ACC112 (cell line): ENCODE data around the gene COA1.

Experiments
- H2AFZ ChIP-seq: fragments of 200-600 bp; sonication (generic); one replicate; pipeline ENCODE4 v1.6.0; 2017; ENCODE audit warnings: antibody characterized with exemption, low read length; ENCODE audit not compliant: unreplicated experiment
- H3K27ac ChIP-seq: fragments of 200-600 bp; sonication (generic); 2 replicates; pipeline ENCODE4 v1.5.1; 2014; ENCODE audit warnings: low read depth, mild to moderate bottlenecking, antibody characterized with exemption, low read length, moderate library complexity
- H3K27me3 ChIP-seq: fragments of 200-600 bp; sonication (generic); 2 replicates; pipeline ENCODE4 v1.6.1; 2014; ENCODE audit warnings: mild to moderate bottlenecking, antibody characterized with exemption, low read length, moderate library complexity, mixed read lengths; ENCODE audit not compliant: insufficient read depth
- H3K36me3 ChIP-seq: fragments of 200-600 bp; sonication (generic); 2 replicates; pipeline ENCODE4 v1.6.1; 2016; ENCODE audit warnings: mild to moderate bottlenecking, antibody characterized with exemption, low read length, moderate library complexity, mixed read lengths; ENCODE audit not compliant: insufficient read depth
- H3K4me1 ChIP-seq: fragments of 200-600 bp; sonication (generic); one replicate; pipeline ENCODE4 v1.6.1; 2016; ENCODE audit warnings: low read length, mixed read lengths; ENCODE audit not compliant: insufficient read depth, unreplicated experiment, control insufficient read depth
- H3K4me3 ChIP-seq: fragments of 200-600 bp; sonication (generic); 2 replicates; pipeline ENCODE4 v1.5.1; 2014; ENCODE audit warnings: mild to moderate bottlenecking, low read depth, low read length
- H3K79me2 ChIP-seq: fragments of 200-600 bp; sonication (generic); one replicate; pipeline ENCODE4 v1.6.0; 2016; ENCODE audit warnings: low read length; ENCODE audit not compliant: control insufficient read depth, unreplicated experiment, insufficient read depth

The COA1 gene

GRCh38 chr7:43701500-43701854, 27.8 kb downstream of the COA1 start:
- H3K4me1 ChIP-seq = peaks cover 26% of the 10 kb centered on the region
- H3K27me3 ChIP-seq = no peaks in the 10 kb centered on the region
- no peak overlapping the region for H3K27ac ChIP-seq
- peaks cover 26% of the 10 kb centered on the region for H3K79me2 ChIP-seq
- H2AFZ ChIP-seq = no peak overlapping the region
- no peak overlapping the region for H3K4me3 ChIP-seq
- H3K36me3 ChIP-seq = no peaks in the 10 kb centered on the region

- Histone ChIP-seq H3K36me3 (no peaks in the 10 kb centered on the region), H3K27me3 (no peaks in the 10 kb centered on the region), H3K4me1 (peaks cover 26% of the 10 kb centered on the region), H3K79me2 (peaks cover 32% of the 10 kb centered on the region), H3K27ac (peak overlapping the region; percentile 2; the same call in 1 of the 2 replicates), H2AFZ (no peak overlapping the region), H3K4me3 (no peak overlapping the region)
These were observed 28.4 kb downstream of the COA1 start for GRCh38 chr7:43700646-43701499.

- H3K79me2 ChIP-seq = peaks cover 39% of the 10 kb centered on the region
- no peaks in the 10 kb centered on the region for H3K36me3 ChIP-seq
- peaks cover 34% of the 10 kb centered on the region for H3K4me1 ChIP-seq
- peak overlapping the region; percentile 47 for H2AFZ ChIP-seq
- H3K4me3 ChIP-seq = peak overlapping the region; percentile 50; the same call in 1 of the 2 replicates
- H3K27ac ChIP-seq = peak overlapping the region; percentile 45
- no peaks in the 10 kb centered on the region for H3K27me3 ChIP-seq
These were observed 29.2 kb downstream of the COA1 start for GRCh38 chr7:43700059-43700501.

GRCh38 chr7:43698460-43699255, 30.7 kb downstream of the COA1 start:
- peaks cover 48% of the 10 kb centered on the region for H3K4me1 ChIP-seq
- peaks cover 48% of the 10 kb centered on the region for H3K79me2 ChIP-seq
- no peaks in the 10 kb centered on the region for H3K27me3 ChIP-seq
- 0 out of 2 replicates have a peak overlapping the region, but pooled peaks have one; percentile 45 for H3K27ac ChIP-seq
- H2AFZ ChIP-seq = no peak overlapping the region
- no peaks in the 10 kb centered on the region for H3K36me3 ChIP-seq
- H3K4me3 ChIP-seq = no peak overlapping the region

DNA sequence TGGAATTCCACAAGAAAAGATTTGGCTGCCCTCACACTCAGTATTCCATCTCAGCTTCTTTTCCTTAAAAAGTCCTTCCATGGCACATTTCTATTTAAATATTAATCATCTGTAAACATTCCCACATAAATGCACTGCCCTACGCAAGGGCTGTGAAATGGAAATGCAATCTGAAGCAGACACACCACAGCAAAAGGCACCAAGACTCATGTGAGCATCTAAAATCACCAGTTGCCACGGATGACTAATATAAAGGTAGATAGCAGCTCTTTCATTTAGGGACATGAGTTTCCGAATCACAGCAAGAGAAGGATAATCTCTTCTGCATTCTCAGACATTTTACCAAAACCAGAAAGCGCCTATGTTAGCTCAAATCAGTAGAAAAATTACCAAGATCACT, 31.6 kb downstream of the COA1 start:
- Histone ChIP-seq H3K36me3 (no peaks in the 10 kb centered on the region), H3K4me1 (peaks cover 58% of the 10 kb centered on the region), H3K79me2 (peaks cover 57% of the 10 kb centered on the region), H3K27ac (no peak overlapping the region), H3K27me3 (no peaks in the 10 kb centered on the region), H3K4me3 (no peak overlapping the region), H2AFZ (no peak overlapping the region)

- H3K79me2 ChIP-seq = peaks cover 71% of the 10 kb centered on the region
- peak overlapping the region; percentile 57; the same call in 1 of the 2 replicates for H3K4me3 ChIP-seq
- H3K27ac ChIP-seq = peak overlapping the region; percentile 98
- H2AFZ ChIP-seq = no peak overlapping the region
- no peaks in the 10 kb centered on the region for H3K36me3 ChIP-seq
- H3K4me1 ChIP-seq = peaks cover 71% of the 10 kb centered on the region
- H3K27me3 ChIP-seq = no peaks in the 10 kb centered on the region
These were observed 34.0 kb downstream of the COA1 start for GRCh38 chr7:43695365-43695764.

GRCh38 chr7:43694399-43694748, 34.9 kb downstream of the COA1 start:
- H3K27ac ChIP-seq = peak overlapping the region; percentile 98
- peaks cover 66% of the 10 kb centered on the region for H3K4me1 ChIP-seq
- H3K27me3 ChIP-seq = no peaks in the 10 kb centered on the region
- no peaks in the 10 kb centered on the region for H3K36me3 ChIP-seq
- peak overlapping the region; percentile 57 for H3K4me3 ChIP-seq
- H3K79me2 ChIP-seq = peaks cover 71% of the 10 kb centered on the region
- peak overlapping the region; percentile 47 for H2AFZ ChIP-seq

GRCh38 chr7:43693687-43694398, 35.5 kb downstream of the COA1 start:
- Histone ChIP-seq H3K79me2 (peaks cover 72% of the 10 kb centered on the region), H3K4me3 (peak overlapping the region; percentile 57), H3K27me3 (no peaks in the 10 kb centered on the region), H3K27ac (peak overlapping the region; percentile 98), H3K4me1 (peaks cover 64% of the 10 kb centered on the region), H2AFZ (peak overlapping the region; percentile 47), H3K36me3 (no peaks in the 10 kb centered on the region)

DNA sequence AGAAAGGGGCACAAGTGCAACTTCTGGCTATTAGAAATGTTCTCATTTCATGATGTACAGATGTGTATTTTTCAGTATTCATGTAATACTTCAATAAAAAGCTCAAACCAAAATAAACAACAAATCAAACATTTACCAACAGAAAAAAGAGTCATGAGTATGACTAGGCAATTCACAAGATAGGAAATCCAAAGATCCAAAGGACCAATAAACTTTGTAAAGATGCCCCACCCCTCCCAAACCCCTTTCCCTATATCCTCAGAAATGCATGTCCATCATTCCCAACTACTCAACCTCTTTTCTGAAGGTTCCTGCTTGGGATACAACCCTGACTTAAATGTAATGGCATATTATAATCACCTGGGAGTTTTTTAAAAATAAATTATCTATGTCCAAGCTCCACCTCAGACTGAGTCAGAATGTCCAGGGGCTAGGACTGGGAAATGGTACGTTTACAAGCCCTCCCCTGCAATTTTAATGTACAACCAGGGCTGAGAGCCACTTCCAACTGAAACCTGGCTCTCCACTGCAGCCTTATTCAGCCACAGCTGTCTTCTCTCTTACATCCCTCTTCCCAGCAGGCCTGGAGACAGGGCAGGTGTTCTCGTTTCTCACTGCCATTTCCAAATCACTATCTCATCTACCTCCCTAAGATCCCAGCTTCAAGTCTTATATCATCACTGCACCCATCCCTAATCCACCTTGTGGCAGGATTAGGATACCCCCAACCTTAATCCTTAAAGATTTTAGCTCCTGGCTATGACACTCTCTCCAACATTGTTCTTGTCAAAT, 36.5 kb downstream of the COA1 start:
- H3K79me2 ChIP-seq = peaks cover 69% of the 10 kb centered on the region
- no peaks in the 10 kb centered on the region for H3K36me3 ChIP-seq
- no peaks in the 10 kb centered on the region for H3K27me3 ChIP-seq
- peak overlapping the region; percentile 98 for H3K27ac ChIP-seq
- H3K4me1 ChIP-seq = peaks cover 54% of the 10 kb centered on the region
- no peak overlapping the region for H2AFZ ChIP-seq
- H3K4me3 ChIP-seq = peak overlapping the region; percentile 57; the same call in 1 of the 2 replicates

GRCh38 chr7:43691611-43692010, 37.7 kb downstream of the COA1 start:
- no peak overlapping the region for H2AFZ ChIP-seq
- H3K27ac ChIP-seq = no peak overlapping the region
- H3K4me1 ChIP-seq = peaks cover 49% of the 10 kb centered on the region
- H3K27me3 ChIP-seq = no peaks in the 10 kb centered on the region
- H3K4me3 ChIP-seq = no peak overlapping the region
- H3K79me2 ChIP-seq = peaks cover 74% of the 10 kb centered on the region
- H3K36me3 ChIP-seq = no peaks in the 10 kb centered on the region
